Measurements from ENCODE around the gene FOXI3. TPM values are rescaled to one million over a fixed set of nuclear protein-coding genes. Genes with fewer than 3 reads are reported as not detected.
A peak's percentile ranks its signal among the peaks of the same experiment; 100 is the strongest.

Gene FOXI3
- under 1 TPM; 0.06 to 0.20 (median 0.13) TPM for polyA plus RNA-seq (ENCODE audit: insufficient read length in 4 of 4)

GRCh38 chr2:88452565-88452905 is at the start of gene FOXI3:
Gene FOXI3 (minus strand): TSS chr2:88452693. CDS start chr2:88452535, 158 bp downstream.
- no peak for DNase-seq (ENCODE audit: low read depth in 4 of 4, low spot score in 2 of 4)

- DNase-seq (ENCODE audit: low read depth in 4 of 4, low spot score in 2 of 4): no peak
Measured at GRCh38 chr2:88500691-88501090, 48.2 kb upstream of the FOXI3 start.

GRCh38 chr2:88499204-88499603 is 46.7 kb upstream of the FOXI3 start:
- no peak for DNase-seq (ENCODE audit: low read depth in 4 of 4, low spot score in 2 of 4)

- no peak for DNase-seq (ENCODE audit: low read depth in 4 of 4, low spot score in 2 of 4)
Measured at GRCh38 chr2:88493481-88493880, 41.0 kb upstream of the FOXI3 start.

GRCh38 chr2:88492002-88492401 is 39.5 kb upstream of the FOXI3 start:
- DNase-seq (ENCODE audit: low read depth in 4 of 4, low spot score in 2 of 4): no peak

GRCh38 chr2:88489181-88489580 is 36.7 kb upstream of the FOXI3 start:
- no peak for DNase-seq (ENCODE audit: low read depth in 4 of 4, low spot score in 2 of 4)

GRCh38 chr2:88483200-88483599 is 30.7 kb upstream of the FOXI3 start:
- no peak for DNase-seq (ENCODE audit: low read depth in 4 of 4, low spot score in 2 of 4)

- DNase-seq (ENCODE audit: low read depth in 4 of 4, low spot score in 2 of 4): peak in 1 of 4 donors; percentile 11
Measured at GRCh38 chr2:88481691-88482336, 29.3 kb upstream of the FOXI3 start.

GRCh38 chr2:88472811-88473210 is 20.3 kb upstream of the FOXI3 start:
- no peak for DNase-seq (ENCODE audit: low read depth in 4 of 4, low spot score in 2 of 4)

- DNase-seq (ENCODE audit: low read depth in 4 of 4, low spot score in 2 of 4): no peak
Measured at GRCh38 chr2:88471083-88471942, 18.8 kb upstream of the FOXI3 start.

- DNase-seq (ENCODE audit: low read depth in 4 of 4, low spot score in 2 of 4): no peak
Measured at GRCh38 chr2:88469202-88470114, 17.0 kb upstream of the FOXI3 start.

- no peak for DNase-seq (ENCODE audit: low read depth in 4 of 4, low spot score in 2 of 4)
Measured at GRCh38 chr2:88464153-88464552, 11.7 kb upstream of the FOXI3 start.

GRCh38 chr2:88458633-88459032 is 6.1 kb upstream of the FOXI3 start:
- no peak for DNase-seq (ENCODE audit: low read depth in 4 of 4, low spot score in 2 of 4)

- DNase-seq (ENCODE audit: low read depth in 4 of 4, low spot score in 2 of 4): peak in 1 of 4 donors; percentile 67
Measured at GRCh38 chr2:88452980-88453582, 588 bp upstream of the FOXI3 start.

GRCh38 chr2:88451811-88452564 is 505 bp downstream of the FOXI3 start:
- DNase-seq (ENCODE audit: low read depth in 4 of 4, low spot score in 2 of 4): no peak

- DNase-seq (ENCODE audit: low read depth in 4 of 4, low spot score in 2 of 4): no peak
Measured at GRCh38 chr2:88450925-88451810, 1.3 kb downstream of the FOXI3 start.

GRCh38 chr2:88450186-88450585 is 2.3 kb downstream of the FOXI3 start:
- no peak for DNase-seq (ENCODE audit: low read depth in 4 of 4, low spot score in 2 of 4)

GRCh38 chr2:88448248-88448647 is 4.2 kb downstream of the FOXI3 start:
- DNase-seq (ENCODE audit: low read depth in 4 of 4, low spot score in 2 of 4): no peak

All from left renal cortex interstitium (tissue), 4 donors.